Fibroblast of mammary gland (primary cell): ENCODE measurements around the gene KAT5.
"Not testable (repeated sequence)": the region's sequence is repeated elsewhere in the genome, so short reads cannot be mapped to it uniquely, and the experiment has no call there.

ENCODE experiments used
- DNase-seq: peaks from one replicate; pipeline ENCODE4 v3.0.0-alpha.2; 2010; ENCODE audit warnings: low read depth
- H3K4me3 ChIP-seq: 2 replicates; pipeline ENCODE4 v1.5.1; 2011; ENCODE audit warnings: low read depth, mild to moderate bottlenecking, low read length, moderate library complexity; ENCODE audit not compliant: control insufficient read depth
- TF ChIP-seq, protein P1 (sequence below): conservative IDR thresholded peaks from 2 replicates; pipeline ENCODE4 v1.5.1; 2011; ENCODE audit warnings: low read depth, low read length, inconsistent platforms; ENCODE audit not compliant: control insufficient read depth, insufficient read depth

Gene KAT5

DNA sequence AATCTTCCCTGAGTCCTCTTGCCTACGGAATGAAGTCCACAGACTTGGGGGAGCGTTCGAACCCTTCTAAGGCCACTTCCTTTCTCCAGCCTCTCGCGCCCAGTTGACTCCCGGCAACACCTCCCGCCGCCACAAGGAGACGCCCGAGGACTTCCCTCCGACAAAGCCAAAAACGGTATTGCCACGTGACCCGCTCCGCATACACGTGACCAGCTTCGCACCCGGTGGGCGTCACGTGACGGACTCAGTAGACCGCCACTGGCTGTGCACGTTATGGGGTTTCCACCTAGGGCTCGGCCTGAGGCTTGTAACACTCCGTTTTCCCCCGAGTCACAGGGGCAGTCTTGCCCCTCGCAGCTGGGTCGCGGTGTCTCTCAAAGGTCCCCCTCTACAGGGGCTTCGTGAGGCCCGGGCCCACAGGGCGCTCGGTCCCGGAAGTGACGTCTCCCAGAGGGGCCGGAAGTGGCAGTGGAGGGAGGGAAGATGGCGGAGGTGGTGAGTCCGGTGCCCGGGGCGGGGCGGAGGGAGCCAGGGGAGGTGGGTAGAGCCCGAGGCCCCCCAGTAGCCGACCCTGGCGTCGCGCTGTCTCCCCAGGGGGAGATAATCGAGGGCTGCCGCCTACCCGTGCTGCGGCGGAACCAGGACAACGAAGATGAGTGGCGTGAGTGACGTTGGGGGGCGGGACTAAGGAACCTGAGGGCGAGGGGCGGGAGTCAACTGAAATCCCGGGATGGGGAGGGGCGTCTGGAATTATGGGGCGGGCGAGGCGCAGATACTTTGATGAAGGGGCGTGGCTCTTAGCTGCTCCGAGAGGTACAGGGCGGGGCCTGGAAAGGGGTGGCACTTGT, at the start of gene KAT5:
Gene KAT5, plus strand, starts transcription at position 468 of the 848 bp plus-strand sequence. Its CDS starts 16 bp downstream, at position 484.
- peak; percentile 98 for DNase-seq
- TF ChIP-seq, protein P1, sequence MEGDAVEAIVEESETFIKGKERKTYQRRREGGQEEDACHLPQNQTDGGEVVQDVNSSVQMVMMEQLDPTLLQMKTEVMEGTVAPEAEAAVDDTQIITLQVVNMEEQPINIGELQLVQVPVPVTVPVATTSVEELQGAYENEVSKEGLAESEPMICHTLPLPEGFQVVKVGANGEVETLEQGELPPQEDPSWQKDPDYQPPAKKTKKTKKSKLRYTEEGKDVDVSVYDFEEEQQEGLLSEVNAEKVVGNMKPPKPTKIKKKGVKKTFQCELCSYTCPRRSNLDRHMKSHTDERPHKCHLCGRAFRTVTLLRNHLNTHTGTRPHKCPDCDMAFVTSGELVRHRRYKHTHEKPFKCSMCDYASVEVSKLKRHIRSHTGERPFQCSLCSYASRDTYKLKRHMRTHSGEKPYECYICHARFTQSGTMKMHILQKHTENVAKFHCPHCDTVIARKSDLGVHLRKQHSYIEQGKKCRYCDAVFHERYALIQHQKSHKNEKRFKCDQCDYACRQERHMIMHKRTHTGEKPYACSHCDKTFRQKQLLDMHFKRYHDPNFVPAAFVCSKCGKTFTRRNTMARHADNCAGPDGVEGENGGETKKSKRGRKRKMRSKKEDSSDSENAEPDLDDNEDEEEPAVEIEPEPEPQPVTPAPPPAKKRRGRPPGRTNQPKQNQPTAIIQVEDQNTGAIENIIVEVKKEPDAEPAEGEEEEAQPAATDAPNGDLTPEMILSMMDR: peak; percentile 96
- H3K4me3 ChIP-seq: peak within 1 kb of the TSS; percentile 78

DNA sequence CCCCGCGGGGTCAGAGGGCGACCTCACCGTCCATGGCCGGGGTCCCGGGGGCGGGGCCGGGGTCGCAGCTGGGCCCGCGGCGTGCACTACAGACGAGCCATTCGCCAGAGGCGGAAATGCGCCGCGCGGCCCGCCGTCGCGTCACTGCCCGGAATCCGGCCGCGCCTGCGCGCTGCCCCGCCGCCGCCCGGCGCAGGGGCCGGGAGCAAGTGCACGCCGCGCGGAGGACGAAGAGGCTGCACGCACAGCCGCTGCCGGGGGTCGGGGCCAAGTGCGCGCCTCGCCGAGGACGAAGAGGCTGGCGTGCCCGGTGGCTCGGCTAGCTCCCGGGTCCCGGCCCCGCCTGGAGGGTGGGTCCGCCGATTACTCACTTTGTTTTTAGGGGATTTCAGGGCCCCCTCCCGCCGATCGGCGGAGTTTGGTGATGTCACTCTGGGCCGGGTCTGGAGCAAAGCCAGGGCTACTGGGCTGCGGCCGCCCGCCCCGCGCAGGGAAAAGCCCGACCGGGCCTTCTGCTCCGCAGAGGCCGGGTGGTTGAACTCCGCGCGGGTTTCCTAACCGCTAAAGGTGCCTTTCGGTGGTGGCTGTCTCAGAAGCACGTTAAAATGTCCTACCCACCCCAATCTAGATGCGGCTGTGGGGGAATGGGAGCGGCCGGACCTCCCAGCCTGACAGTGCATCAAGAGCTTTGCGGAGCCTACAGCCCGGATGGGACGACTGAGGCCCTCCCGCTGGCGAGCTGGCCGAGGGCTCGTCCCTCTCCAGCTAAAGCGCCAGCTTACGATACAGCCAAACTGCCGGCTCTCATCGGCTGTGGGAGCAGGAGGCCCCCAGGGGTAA, 49.0 kb upstream of the KAT5 start, which contains the start of gene RELA:
Gene RELA, minus strand, starts transcription at position 118 of the 840 bp plus-strand sequence. Its CDS starts 84 bp downstream, at position 34.
- TF ChIP-seq, protein P1: no peak
- DNase-seq: peak; percentile 89
- H3K4me3 ChIP-seq: peak within 1 kb of the TSS; percentile 94

DNA sequence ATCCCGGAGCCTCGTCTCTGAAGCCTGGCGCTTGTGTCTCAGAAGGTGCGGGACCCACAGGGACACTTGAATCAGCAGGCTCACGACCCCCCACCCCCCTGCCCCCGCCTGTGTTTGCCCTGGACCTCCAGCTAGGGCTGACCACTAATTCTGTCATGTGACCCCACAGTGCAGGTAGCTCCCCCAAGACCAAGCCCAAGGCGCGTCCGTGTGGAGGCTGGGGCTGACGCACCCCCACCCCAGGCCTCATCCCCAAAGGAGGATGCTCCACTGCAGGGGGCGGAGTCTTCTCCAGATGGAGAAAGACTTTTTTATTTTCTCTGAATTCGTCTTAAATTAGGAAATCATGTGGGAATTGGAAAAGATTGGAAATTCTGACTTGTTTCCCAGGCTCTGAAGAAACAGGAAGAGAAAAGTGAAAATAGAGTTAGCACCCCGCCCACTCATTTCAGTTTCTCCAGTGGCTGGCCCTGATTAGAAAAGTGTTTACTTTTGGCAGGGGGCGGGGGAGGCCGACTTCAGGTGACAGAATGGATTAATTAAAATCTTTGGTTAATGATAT, 48.3 kb upstream of the KAT5 start:
- H3K4me3 ChIP-seq: peak overlapping the region; percentile 59
- TF ChIP-seq, protein P1: no peak
- peak; percentile 78 for DNase-seq

DNA sequence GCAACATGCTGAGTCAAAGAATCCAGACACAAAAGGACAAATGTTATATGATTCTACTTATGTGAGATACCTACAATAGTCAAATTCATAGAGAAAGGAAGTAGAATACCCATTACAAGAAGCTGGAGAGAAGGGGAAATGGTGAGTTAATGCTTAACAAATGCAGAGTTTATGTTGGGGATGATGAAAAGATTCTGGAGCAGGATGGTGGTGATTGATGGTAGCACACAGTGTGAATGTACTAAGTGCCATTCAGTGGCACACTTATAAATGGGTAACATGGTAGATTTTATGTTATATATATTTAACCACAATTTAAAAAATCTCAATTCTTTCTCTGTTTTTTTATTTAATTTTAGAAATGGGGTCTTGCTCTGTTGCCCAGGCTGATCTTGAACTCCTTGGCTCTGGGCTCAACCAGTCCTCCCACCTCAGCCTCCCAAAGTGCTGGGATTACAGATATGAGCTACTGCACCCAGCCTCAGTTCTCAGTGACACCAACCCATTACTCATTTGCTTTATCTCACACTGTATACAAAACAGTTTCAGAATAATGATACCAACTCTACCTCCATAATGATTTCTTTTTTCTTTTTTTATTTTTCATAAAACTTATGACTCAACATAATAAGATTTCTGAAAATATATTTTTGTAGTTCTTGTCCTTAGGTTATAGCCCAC, 39.7 kb upstream of the KAT5 start:
- H3K4me3 ChIP-seq: no peak overlapping the region
- no peak for DNase-seq
- TF ChIP-seq, protein P1: no peak

DNA sequence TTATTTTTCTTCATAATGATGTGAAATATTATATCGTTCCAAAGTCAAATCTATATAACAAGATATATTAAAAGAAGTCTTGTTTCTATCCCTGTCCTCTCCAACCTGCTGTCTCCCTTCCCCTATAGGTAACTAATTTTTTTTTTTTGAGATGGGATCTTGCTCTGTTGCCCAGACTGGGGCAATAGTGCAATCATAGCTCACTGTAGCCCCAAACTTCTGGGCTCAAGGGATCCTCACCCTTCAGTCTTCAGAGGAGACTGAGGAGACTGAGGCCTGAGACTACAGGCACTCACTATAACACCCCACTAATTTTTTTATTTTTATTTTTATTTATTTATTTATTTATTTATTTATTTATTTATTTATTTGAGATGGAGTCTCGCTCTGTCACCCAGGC, 39.1 kb upstream of the KAT5 start:
- TF ChIP-seq, protein P1: no peak
- no peak overlapping the region for H3K4me3 ChIP-seq
- DNase-seq: no peak

DNA sequence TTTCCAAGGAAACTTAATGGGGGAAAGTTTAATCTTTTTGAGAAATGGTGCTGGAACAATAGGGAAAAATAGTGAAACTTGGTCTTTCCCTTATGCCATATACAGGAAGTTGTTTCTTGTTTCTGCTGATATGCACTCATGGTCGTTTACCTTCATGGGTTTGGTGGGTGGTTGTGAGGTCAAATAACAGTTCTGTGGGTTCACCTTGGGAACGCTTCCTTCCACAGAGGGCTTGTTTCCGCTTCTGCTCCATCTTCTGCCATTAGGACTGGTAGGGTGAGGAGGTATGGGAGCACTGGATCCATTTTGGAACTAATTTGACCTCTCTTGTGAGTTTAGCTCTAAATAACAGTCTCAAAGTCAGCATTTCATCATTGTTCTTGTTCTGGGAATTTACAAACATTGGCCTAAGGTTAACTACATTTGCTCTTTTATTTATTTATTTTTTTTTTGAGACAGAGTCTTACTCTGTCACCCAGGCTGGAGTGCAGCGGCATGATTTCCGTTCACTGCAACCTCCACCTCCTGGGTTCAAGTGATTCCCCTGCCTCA, 31.8 kb upstream of the KAT5 start:
- TF ChIP-seq, protein P1: no peak
- DNase-seq: no peak

DNA sequence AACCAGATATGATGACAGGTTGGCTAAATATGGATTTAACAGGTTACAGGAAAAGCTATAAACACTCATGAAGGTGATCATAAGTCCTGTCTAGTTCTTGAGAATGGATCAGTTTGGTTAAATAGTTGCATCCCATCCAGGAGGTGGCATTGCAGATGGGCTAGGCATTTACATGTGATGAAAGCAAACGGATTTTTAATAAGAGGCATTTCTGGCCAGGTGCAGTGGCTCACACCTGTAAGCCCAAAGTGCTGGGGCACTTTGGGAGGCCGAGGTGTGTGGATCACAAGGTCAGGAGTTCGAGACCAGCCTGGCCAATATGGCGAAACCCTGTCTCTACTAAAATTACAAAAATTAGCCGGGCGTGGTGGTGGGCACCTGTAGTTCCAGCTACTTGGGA, 28.6 kb upstream of the KAT5 start:
- H3K4me3 ChIP-seq, DNase-seq: not testable (repeated sequence)

More for the DNA sequence above, 31.8 kb upstream of the KAT5 start:
- H3K4me3 ChIP-seq: no peak overlapping the region
